GM18909 (cell line): ENCODE measurements around the gene OTOGL.
"Not testable (repeated sequence)": the region's sequence is repeated elsewhere in the genome, so short reads cannot be mapped to it uniquely, and the experiment has no call there.

Experiments used
- ATAC-seq: cut with Tn5 transposase; IDR thresholded peaks from one replicate; pipeline ENCODE4 v1.9.1; 2021; ENCODE audit warnings: mild to moderate bottlenecking; ENCODE audit not compliant: unreplicated experiment, poor library complexity

Gene OTOGL

GRCh38 chr12:80219345-80219744, 120.0 kb downstream of the OTOGL start:
- no peak for ATAC-seq

GRCh38 chr12:80222261-80222660, 122.9 kb downstream of the OTOGL start:
- ATAC-seq: no peak

- ATAC-seq: no peak
Measured at GRCh38 chr12:80226576-80226975, 127.2 kb downstream of the OTOGL start.

GRCh38 chr12:80227904-80228303, 128.6 kb downstream of the OTOGL start:
- ATAC-seq: not testable (repeated sequence)

GRCh38 chr12:80230068-80230467, 130.7 kb downstream of the OTOGL start:
- ATAC-seq: no peak

GRCh38 chr12:80232837-80233236, 133.5 kb downstream of the OTOGL start:
- ATAC-seq: no peak

GRCh38 chr12:80233926-80234325, 134.6 kb downstream of the OTOGL start:
- no peak for ATAC-seq

- no peak for ATAC-seq
Measured at GRCh38 chr12:80234667-80235066, 135.3 kb downstream of the OTOGL start.

GRCh38 chr12:80235944-80236343, 136.6 kb downstream of the OTOGL start:
- no peak for ATAC-seq

- no peak for ATAC-seq
Measured at GRCh38 chr12:80239867-80240266, 140.5 kb downstream of the OTOGL start.

GRCh38 chr12:80241576-80242273, 142.4 kb downstream of the OTOGL start:
- no peak for ATAC-seq

- no peak for ATAC-seq
Measured at GRCh38 chr12:80242321-80242720, 143.0 kb downstream of the OTOGL start.

GRCh38 chr12:80249581-80249980, 150.2 kb downstream of the OTOGL start:
- ATAC-seq: not testable (repeated sequence)

GRCh38 chr12:80257920-80258319, 158.6 kb downstream of the OTOGL start:
- ATAC-seq: no peak

- ATAC-seq: no peak
Measured at GRCh38 chr12:80260269-80260668, 160.9 kb downstream of the OTOGL start.

- ATAC-seq: no peak
Measured at GRCh38 chr12:80261403-80261802, 162.1 kb downstream of the OTOGL start.

GRCh38 chr12:80262346-80262745, 163.0 kb downstream of the OTOGL start:
- ATAC-seq: no peak

- ATAC-seq: no peak
Measured at GRCh38 chr12:80262771-80263170, 163.4 kb downstream of the OTOGL start.

- no peak for ATAC-seq
Measured at GRCh38 chr12:80264386-80264785, 165.0 kb downstream of the OTOGL start.

GRCh38 chr12:80264891-80265290, 165.6 kb downstream of the OTOGL start:
- no peak for ATAC-seq

- no peak for ATAC-seq
Measured at GRCh38 chr12:80268924-80269749, 169.8 kb downstream of the OTOGL start.
